A549 (cell line): ENCODE results near the gene AGPAT2. TPM values are rescaled to one million over a fixed set of nuclear protein-coding genes. Genes with fewer than 3 reads are reported as not detected.

Experiments
- ATAC-seq, 2 experiments: fragments of 200-7000 bp in 1 of 2; fragments of >200 bp in 1 of 2; cut with Nextera tagmentation in 1 of 2; cut with Tn5 transposase in 1 of 2; 3 replicates each; pipeline versions ENCODE4 v1.8.0 to v1.9.1; 2018 to 2020; ENCODE audit warnings: mild to moderate bottlenecking in 1 of 2, moderate library complexity in 1 of 2
- CTCF ChIA-PET: fragments of 300-600 bp; sonication (Branson Sonifier 250); formaldehyde crosslinking; extraction: SDS; loops from one replicate; lab custom pipeline; 2021; ENCODE audit warnings: antibody characterized with exemption, inconsistent platforms; lab: Yijun Ruan, JAX
- POLR2A ChIA-PET: fragments of 350-600 bp; formaldehyde crosslinking; extraction: SDS; loops from one replicate; lab custom pipeline; 2021; ENCODE audit warnings: antibody characterized with exemption, inconsistent platforms; lab: Yijun Ruan, JAX
- DNase-seq, 2 experiments: peaks; one replicate each; pipeline versions ENCODE4 v3.0.0 to v3.0.0-alpha.2; 2011 to 2016; ENCODE audit warnings: low read depth in 1 of 2, low spot score in 1 of 2
- FAIRE-seq: peaks from 2 replicates; lab custom pipeline; 2011; peaks lifted over from hg19 to GRCh38; lab: Jason Lieb, UNC
- H3K27ac ChIP-seq, 2 experiments: fragments of >200 bp; sonication (Bioruptor Twin); formaldehyde crosslinking; 3 replicates each; pipeline ENCODE4 v1.5.1; 2016 to 2017
- H3K4me1 ChIP-seq: fragments of >200 bp; sonication (Bioruptor Twin); formaldehyde crosslinking; 3 replicates; pipeline ENCODE4 v1.6.1; 2016
- H3K4me2 ChIP-seq: fragments of >200 bp; sonication (Bioruptor Twin); formaldehyde crosslinking; 3 replicates; pipeline ENCODE4 v1.6.1; 2016
- H3K4me3 ChIP-seq: fragments of >200 bp; sonication (Bioruptor Twin); formaldehyde crosslinking; 3 replicates; pipeline ENCODE4 v1.5.1; 2016
- H3K9me3 ChIP-seq: fragments of >200 bp; sonication (Bioruptor Twin); formaldehyde crosslinking; 3 replicates; pipeline ENCODE4 v1.6.1; 2016
- EHF ChIP-seq: fragments of 250-450 bp; sonication (Bioruptor Pico); IDR thresholded peaks from 2 replicates; pipeline ENCODE4 v1.5.0; 2020; ENCODE audit warnings: mild to moderate bottlenecking
- FOXS1 ChIP-seq: fragments of 250-450 bp; sonication (Bioruptor Pico); IDR thresholded peaks from 2 replicates; pipeline ENCODE4 v1.5.0; 2020; ENCODE audit warnings: mild to moderate bottlenecking, moderate library complexity
- GATA3 ChIP-seq: IDR thresholded peaks from 2 replicates; pipeline ENCODE4 v1.6.1; 2012; ENCODE audit warnings: borderline replicate concordance
- HMGXB4 ChIP-seq: fragments of 250-450 bp; sonication (Bioruptor Pico); IDR thresholded peaks from 2 replicates; pipeline ENCODE4 v1.5.0; 2021; ENCODE audit warnings: mild to moderate bottlenecking, moderate library complexity, borderline replicate concordance
- JUNB ChIP-seq: fragments of >200 bp; sonication (Bioruptor Twin); formaldehyde crosslinking; IDR thresholded peaks from 2 replicates; pipeline ENCODE4 v1.6.1; 2016
- MAX ChIP-seq: IDR thresholded peaks from 2 replicates; pipeline ENCODE4 v1.6.1; 2012
- MYC ChIP-seq: IDR thresholded peaks from 2 replicates; pipeline ENCODE4 v1.6.1; 2012; ENCODE audit warnings: mild to moderate bottlenecking, inconsistent platforms, low read length, improper control_type of control experiment, borderline replicate concordance
- PBX3 ChIP-seq: IDR thresholded peaks from 2 replicates; pipeline ENCODE4 v1.6.1; 2012
- RAD21 ChIP-seq, 2 experiments: fragments of >200 bp in 1 of 2; sonication (Bioruptor Twin) in 1 of 2; formaldehyde crosslinking in 1 of 2; IDR thresholded peaks in 1 of 2; conservative IDR thresholded peaks in 1 of 2; 2 replicates in 1 of 2; 3 replicates in 1 of 2; pipeline ENCODE4 v1.6.1; 2012 to 2018; ENCODE audit warnings: inconsistent platforms in 1 of 2
- RNF2 ChIP-seq: fragments of 200-600 bp; sonication (generic); IDR thresholded peaks from 2 replicates; pipeline ENCODE4 v1.6.1; 2016; ENCODE audit warnings: low read depth, mild to moderate bottlenecking, antibody characterized with exemption, moderate library complexity, borderline replicate concordance
- ZNF302 ChIP-seq: fragments of 250-450 bp; sonication (Bioruptor Pico); IDR thresholded peaks from 2 replicates; pipeline ENCODE4 v1.9.0; 2021; ENCODE audit warnings: inconsistent platforms, mild to moderate bottlenecking, moderate library complexity
- WGBS: methylation state at CpG from one replicate; pipeline ENCODE4 v1.1.6; 2017; ENCODE audit errors: missing lambda C conversion rate; 5-methylcytosine and 5-hydroxymethylcytosine counted together
- polyA plus RNA-seq, 4 experiments: library from polyadenylated mRNA; depleted of rRNA in 3 of 4; stranded (reverse); fragments of >200 nt; fragmentation: RNase III in 1 of 4; extraction: RNeasy Plus Mini Kit Qiagen cat#74134 plus additional on column Dnase treatment in 1 of 4; gene quantifications; 2 replicates in 3 of 4; 3 replicates in 1 of 4; pipeline ENCODE4 v1.2.3, GENCODE V29; 2011 to 2017

Gene AGPAT2
- polyA plus RNA-seq, 2 of the 4 experiments (the other 2 are of a cell fraction): 32.3 to 49.5 TPM

GRCh38 chr9:136670576-136671253, 16.5 kb downstream of the AGPAT2 start:
- H3K27ac ChIP-seq: no peak overlapping the region
- H3K9me3 ChIP-seq: no peaks in the 10 kb centered on the region
- 94% methylated on average over 20 of the region's 36 CpGs for WGBS
- DNase-seq (no peak), FAIRE-seq (no peak), ATAC-seq (no peak)
- H3K4me2 ChIP-seq: no peak overlapping the region
- ChIA-PET POLR2A (interaction anchor here (1.3 kb wide), 1 partner anchor 23 kb away, joined by 6 read pairs; no protein-coding TSS in a partner anchor), CTCF (interaction anchor here (0.7 to 7.9 kb wide), 15 partner anchors 9 to 184 kb away, joined by 3 to 186 read pairs (median 9); partner anchors contain the start of genes AGPAT2 and EGFL7)
- no peak for TF ChIP-seq HMGXB4 (CRISPR knock-in tag)
- H3K4me1 ChIP-seq: peaks cover 50% of the 10 kb centered on the region
- no peak overlapping the region for H3K4me3 ChIP-seq

GRCh38 chr9:136669791-136670464, 17.3 kb downstream of the AGPAT2 start:
- CTCF ChIA-PET: interaction anchor here (0.8 to 2.7 kb wide), 6 partner anchors 11 to 38 kb away, joined by 3 to 17 read pairs (median 4); no protein-coding TSS in a partner anchor
- POLR2A ChIA-PET: no interaction called here
- H3K4me2 ChIP-seq: no peak overlapping the region
- WGBS: 90% methylated on average over 11 of the region's 23 CpGs
- DNase-seq (no peak), FAIRE-seq (no peak), ATAC-seq (no peak)
- no peak overlapping the region for H3K4me3 ChIP-seq
- H3K27ac ChIP-seq: no peak overlapping the region
- TF ChIP-seq RNF2 (no peak), MYC (no peak)
- H3K4me1 ChIP-seq: peaks cover 45% of the 10 kb centered on the region
- H3K9me3 ChIP-seq: no peaks in the 10 kb centered on the region

- H3K4me2 ChIP-seq: peak overlapping the region; percentile 14
- H3K4me3 ChIP-seq: no peak overlapping the region
- H3K27ac ChIP-seq: peak overlapping the region; percentile 45 to 77; a peak in 3 of 6 replicates
- H3K4me1 ChIP-seq: peaks cover 41% of the 10 kb centered on the region
- peak; percentile 61 to 67 for DNase-seq
- ChIA-PET CTCF (interaction anchor here (0.8 to 2.7 kb wide), 9 partner anchors 12 to 436 kb away, joined by 3 to 17 read pairs (median 3); partner anchors contain the start of gene AGPAT2), POLR2A (no interaction called here)
- 70% methylated on average over 8 of the region's 23 CpGs for WGBS
- no peak for FAIRE-seq
- ATAC-seq: peak; percentile 7 to 44; a peak in 3 of 6 replicates
- H3K9me3 ChIP-seq: no peaks in the 10 kb centered on the region
- TF ChIP-seq FOXS1 (no peak), EHF (CRISPR knock-in tag) (no peak), PBX3 (no peak), GATA3 (no peak), JUNB (no peak), RAD21 (conservative IDR thresholded peaks at IDR 0.05 in 1 of 2, IDR thresholded peaks at IDR 0.05 in 1 of 2) (no peak), MAX (no peak), ZNF302 (CRISPR knock-in tag) (no peak)
Measured at GRCh38 chr9:136668983-136669790, 18.1 kb downstream of the AGPAT2 start.
